T-cell (primary cell): ENCODE data around the gene PRKN. TPM values are rescaled to one million over a fixed set of nuclear protein-coding genes. Genes with fewer than 3 reads are reported as not detected.
"Not testable (repeated sequence)": the region's sequence is repeated elsewhere in the genome, so short reads cannot be mapped to it uniquely, and the experiment has no call there.

Experiments
- ATAC-seq, 4 experiments: fragments of 200-7000 bp in 3 of 4; fragments of 150-1000 bp in 1 of 4; cut with Tn5 transposase; replicated peaks in 1 of 4; 1 replicate in 3 of 4; 2 replicates in 1 of 4; pipeline ENCODE4 v1.10.0; 2021; ENCODE audit warnings: moderate library complexity in 3 of 4, mild to moderate bottlenecking in 2 of 4, moderate number of reproducible peaks in 1 of 4
- CTCF ChIA-PET, 2 donors: fragments of 300-600 bp; sonication (Branson Sonifier 250); formaldehyde crosslinking; loops; one replicate each; lab custom pipeline; 2022; ENCODE audit warnings: antibody characterized with exemption in 2 of 2; lab: Charles Lee
- POLR2A ChIA-PET, 2 donors: fragments of 300-600 bp; sonication (Branson Sonifier 250); formaldehyde crosslinking; loops; one replicate each; lab custom pipeline; 2022; ENCODE audit warnings: antibody characterized with exemption in 2 of 2; lab: Charles Lee
- DNase-seq, 35 experiments: peaks; one replicate each; pipeline versions ENCODE4 v3.0.0 to v3.0.0-alpha.2; 2013 to 2023
- H3K27ac ChIP-seq: one replicate; pipeline ENCODE4 v1.5.1; 2013; ENCODE audit warnings: low read length
- H3K27me3 ChIP-seq, 2 experiments: replicated peaks in 1 of 2; 1 replicate in 1 of 2; 2 replicates in 1 of 2; pipeline versions ENCODE4 v1.6.1 to v1.7.0; 2013; ENCODE audit warnings: low read length in 1 of 2, mixed read lengths in 1 of 2; ENCODE audit not compliant: control insufficient read depth in 2 of 2, insufficient read depth in 2 of 2; ENCODE audit errors: extremely low read depth in 1 of 2
- H3K36me3 ChIP-seq, 2 donors: 1 replicate in 1 of 2; 2 replicates in 1 of 2; pipeline versions ENCODE4 v1.6.1 to v1.7.0; 2013; ENCODE audit warnings: low read length in 1 of 2; ENCODE audit not compliant: control insufficient read depth in 2 of 2, insufficient read depth in 1 of 2; ENCODE audit errors: extremely low read depth in 1 of 2
- H3K4me1 ChIP-seq, 2 experiments: 1 replicate in 1 of 2; 2 replicates in 1 of 2; pipeline versions ENCODE4 v1.6.1 to v1.7.0; 2013; ENCODE audit warnings: low read length in 2 of 2, mixed read lengths in 1 of 2; ENCODE audit not compliant: insufficient read depth in 2 of 2, control insufficient read depth in 1 of 2; ENCODE audit errors: extremely low read depth in 1 of 2
- H3K4me3 ChIP-seq, 2 donors: 1 replicate in 1 of 2; 2 replicates in 1 of 2; pipeline versions ENCODE4 v1.5.1 to v1.7.0; 2013; ENCODE audit warnings: mild to moderate bottlenecking in 2 of 2, low read length in 1 of 2, moderate library complexity in 1 of 2; ENCODE audit not compliant: control insufficient read depth in 1 of 2; ENCODE audit errors: extremely low read depth in 1 of 2
- H3K9me3 ChIP-seq: 2 replicates; pipeline ENCODE4 v1.7.0; 2013
- H3K27ac Mint-ChIP-seq, 2 donors: one replicate each; pipeline ENCODE4 v1.8.0; 2020 to 2021; ENCODE audit warnings: mild to moderate bottlenecking in 2 of 2, mixed read lengths in 2 of 2
- H3K27me3 Mint-ChIP-seq, 2 donors: one replicate each; pipeline ENCODE4 v1.8.0; 2021 to 2022; ENCODE audit warnings: mixed read lengths in 2 of 2
- H3K36me3 Mint-ChIP-seq: one replicate; pipeline ENCODE4 v1.8.0; 2021; ENCODE audit warnings: mixed read lengths
- H3K4me1 Mint-ChIP-seq, 3 donors: one replicate each; pipeline ENCODE4 v1.8.0; 2020 to 2022; ENCODE audit warnings: mixed read lengths in 3 of 3, mild to moderate bottlenecking in 1 of 3
- H3K4me3 Mint-ChIP-seq, 3 donors: one replicate each; pipeline ENCODE4 v1.8.0; 2020 to 2022; ENCODE audit warnings: mild to moderate bottlenecking in 3 of 3, mixed read lengths in 3 of 3, moderate library complexity in 3 of 3
- H3K9me3 Mint-ChIP-seq, 3 donors: one replicate each; pipeline ENCODE4 v1.8.0; 2020 to 2022; ENCODE audit warnings: mixed read lengths in 3 of 3
- WGBS: methylation state at CpG from one replicate; pipeline ENCODE4 v1.1.5; 2013; ENCODE audit warnings: missing lambda C conversion rate; ENCODE audit not compliant: insufficient coverage; 5-methylcytosine and 5-hydroxymethylcytosine counted together
- total RNA-seq, 35 experiments: library from RNA in 6 of 35; stranded (reverse) in 6 of 35; fragments of 120-200 nt in 1 of 35; gene quantifications; one replicate each; pipeline versions ENCODE4 v1.2.1 to v1.2.4 and lab custom pipeline; 2013 to 2026

PRKN gene
- total RNA-seq, 5 donors from 2014 or later (not counting 1 experiment from before 2014, with no cell fraction given) = 3.4 to 7.7 (median 6.1) TPM

GRCh38 chr6:161314541-161315245 lies 1412.9 kb downstream of the PRKN start:
- DNase-seq, CTCF ChIA-PET, H3K4me3 ChIP-seq, H3K9me3 ChIP-seq, H3K36me3 ChIP-seq, H3K9me3 Mint-ChIP-seq, H3K27ac ChIP-seq, H3K27ac Mint-ChIP-seq, ATAC-seq, H3K4me3 Mint-ChIP-seq, H3K4me1 ChIP-seq, H3K27me3 Mint-ChIP-seq, H3K36me3 Mint-ChIP-seq, H3K4me1 Mint-ChIP-seq, H3K27me3 ChIP-seq, POLR2A ChIA-PET: not testable (repeated sequence)
- WGBS = 74% methylated on average over 8 of the region's 20 CpGs

- ChIA-PET POLR2A (no interaction called here), CTCF (no interaction called here)
- H3K27ac ChIP-seq = no peak overlapping the region
- ATAC-seq (no peak), DNase-seq (no peak)
- H3K9me3 ChIP-seq = no peaks in the 10 kb centered on the region
- no peaks in the 10 kb centered on the region for H3K4me1 ChIP-seq
- Mint-ChIP-seq H3K4me3 (no peak overlapping the region), H3K36me3 (no peaks in the 10 kb centered on the region), H3K4me1 (no peaks in the 10 kb centered on the region), H3K27ac (no peak overlapping the region), H3K9me3 (peaks cover 0 to 4% (median 0%) of the 10 kb centered on the region in 3 donors), H3K27me3 (peaks cover 0 to 4% of the 10 kb centered on the region in 2 donors)
- no CpG with 5 or more reads among the region's 6 CpGs for WGBS
- H3K36me3 ChIP-seq = no peaks in the 10 kb centered on the region
- H3K4me3 ChIP-seq = no peak overlapping the region
- H3K27me3 ChIP-seq = no peaks in the 10 kb centered on the region
Observed at GRCh38 chr6:161313940-161314509, 1413.5 kb downstream of the PRKN start.

- H3K36me3 Mint-ChIP-seq, H3K27me3 Mint-ChIP-seq, H3K4me1 ChIP-seq, H3K27ac Mint-ChIP-seq, CTCF ChIA-PET, ATAC-seq, H3K27me3 ChIP-seq, H3K4me3 ChIP-seq, H3K9me3 Mint-ChIP-seq, H3K9me3 ChIP-seq, H3K4me1 Mint-ChIP-seq, POLR2A ChIA-PET, DNase-seq, H3K36me3 ChIP-seq, H3K4me3 Mint-ChIP-seq, H3K27ac ChIP-seq: not testable (repeated sequence)
- WGBS = 83% methylated on average over 2 of the region's 3 CpGs
Observed at GRCh38 chr6:161313475-161313874, 1414.1 kb downstream of the PRKN start.

- ATAC-seq, H3K27me3 ChIP-seq, H3K4me1 Mint-ChIP-seq, H3K36me3 ChIP-seq, H3K9me3 Mint-ChIP-seq, H3K4me1 ChIP-seq, H3K4me3 ChIP-seq, H3K27me3 Mint-ChIP-seq, H3K27ac Mint-ChIP-seq, POLR2A ChIA-PET, DNase-seq, CTCF ChIA-PET, H3K9me3 ChIP-seq, H3K4me3 Mint-ChIP-seq, H3K27ac ChIP-seq, H3K36me3 Mint-ChIP-seq: not testable (repeated sequence)
- 72% methylated on average over 6 of the region's 7 CpGs for whole genome bisulfite sequencing
Observed at GRCh38 chr6:161309774-161310173, 1417.8 kb downstream of the PRKN start.

- Mint-ChIP-seq H3K4me3 (no peak overlapping the region), H3K27me3 (peaks cover 0 to 4% of the 10 kb centered on the region in 2 donors), H3K9me3 (no peaks in the 10 kb centered on the region), H3K36me3 (no peaks in the 10 kb centered on the region), H3K4me1 (no peaks in the 10 kb centered on the region), H3K27ac (no peak overlapping the region)
- Histone ChIP-seq H3K36me3 (no peaks in the 10 kb centered on the region), H3K4me1 (no peaks in the 10 kb centered on the region), H3K4me3 (no peak overlapping the region), H3K27me3 (peaks cover 0 to 5% of the 10 kb centered on the region in 2 experiments), H3K27ac (no peak overlapping the region), H3K9me3 (no peaks in the 10 kb centered on the region)
- 76% methylated on average over 8 of the region's 10 CpGs for WGBS
- DNase-seq = no peak
- POLR2A ChIA-PET = no interaction called here
- CTCF ChIA-PET = no interaction called here
- no peak for ATAC-seq
Observed at GRCh38 chr6:161308075-161308655, 1419.4 kb downstream of the PRKN start.

DNA sequence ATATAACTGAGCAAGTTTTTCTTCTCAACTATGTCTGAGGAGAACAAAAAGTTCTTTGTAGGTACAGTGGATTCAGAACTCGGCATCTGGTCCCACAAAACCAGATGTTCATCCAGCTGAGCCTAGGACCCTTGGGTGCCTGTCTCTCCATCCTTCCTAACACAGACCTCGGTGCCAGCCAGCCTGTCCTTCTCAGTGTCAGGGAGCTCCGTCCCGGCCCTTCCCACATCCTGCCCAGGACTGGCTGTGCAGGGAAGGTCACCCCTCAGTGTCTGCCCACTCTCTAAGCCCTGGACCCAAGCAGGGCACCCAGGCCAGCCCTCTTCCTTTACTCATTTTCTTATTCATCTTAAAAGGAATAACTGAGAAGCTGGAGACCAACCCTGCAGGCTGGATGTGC lies 1421.7 kb downstream of the PRKN start:
- no peaks in the 10 kb centered on the region for H3K4me1 Mint-ChIP-seq
- Histone ChIP-seq H3K9me3 (no peaks in the 10 kb centered on the region), H3K4me3 (no peak overlapping the region), H3K27me3 (peaks cover 0 to 7% of the 10 kb centered on the region in 2 experiments), H3K27ac (no peak overlapping the region), H3K36me3 (no peaks in the 10 kb centered on the region), H3K4me1 (no peaks in the 10 kb centered on the region)
- H3K27ac Mint-ChIP-seq = no peak overlapping the region
- H3K4me3 Mint-ChIP-seq = no peak overlapping the region
- DNase-seq (no peak), ATAC-seq (no peak)
- H3K36me3 Mint-ChIP-seq = no peaks in the 10 kb centered on the region
- ChIA-PET CTCF (no interaction called here), POLR2A (no interaction called here)
- no peaks in the 10 kb centered on the region for H3K9me3 Mint-ChIP-seq
- WGBS = 78% methylated on average over 4 of the region's 4 CpGs
- H3K27me3 Mint-ChIP-seq = peaks cover 0 to 4% of the 10 kb centered on the region in 2 donors
